Measurements from ENCODE around the gene RNF217.

DNA sequence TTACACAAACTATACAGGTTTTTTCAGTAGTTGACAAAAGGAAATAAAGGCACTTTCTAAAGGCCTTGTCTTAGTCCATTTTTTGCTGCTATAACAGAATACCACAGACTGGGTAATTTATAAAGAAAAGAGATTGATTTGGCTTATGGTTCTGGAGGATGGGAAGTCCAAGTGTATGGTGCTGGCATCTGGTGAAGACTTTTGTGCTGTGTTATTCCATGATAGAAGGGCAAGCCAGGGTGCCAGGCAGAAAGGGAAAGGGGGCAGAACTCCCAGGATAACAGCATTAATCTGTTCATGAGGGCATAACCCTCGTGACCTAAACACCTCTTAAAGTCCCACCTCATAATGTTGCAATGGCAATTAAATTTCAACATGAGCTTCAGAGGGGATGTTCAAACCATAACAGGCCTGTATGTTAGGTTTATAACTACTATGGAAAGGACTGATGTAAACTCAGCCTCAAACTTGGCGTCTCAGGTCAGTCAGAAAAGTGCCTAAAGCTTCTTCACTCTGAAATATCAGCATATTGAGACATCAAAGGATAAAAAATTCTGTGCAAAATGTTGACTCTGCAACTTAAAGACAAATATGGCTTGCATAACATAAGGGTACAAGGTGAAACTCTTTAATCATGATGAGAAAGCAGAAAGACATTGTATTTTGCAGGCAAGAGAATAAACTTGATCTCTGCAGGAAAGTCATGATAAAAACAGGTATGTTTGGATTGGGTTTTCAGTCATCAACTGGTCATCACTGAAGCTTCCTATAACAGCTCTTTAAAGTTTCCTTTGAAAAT lies 42.8 kb downstream of the RNF217 start:
- TF ChIP-seq, protein P1, sequence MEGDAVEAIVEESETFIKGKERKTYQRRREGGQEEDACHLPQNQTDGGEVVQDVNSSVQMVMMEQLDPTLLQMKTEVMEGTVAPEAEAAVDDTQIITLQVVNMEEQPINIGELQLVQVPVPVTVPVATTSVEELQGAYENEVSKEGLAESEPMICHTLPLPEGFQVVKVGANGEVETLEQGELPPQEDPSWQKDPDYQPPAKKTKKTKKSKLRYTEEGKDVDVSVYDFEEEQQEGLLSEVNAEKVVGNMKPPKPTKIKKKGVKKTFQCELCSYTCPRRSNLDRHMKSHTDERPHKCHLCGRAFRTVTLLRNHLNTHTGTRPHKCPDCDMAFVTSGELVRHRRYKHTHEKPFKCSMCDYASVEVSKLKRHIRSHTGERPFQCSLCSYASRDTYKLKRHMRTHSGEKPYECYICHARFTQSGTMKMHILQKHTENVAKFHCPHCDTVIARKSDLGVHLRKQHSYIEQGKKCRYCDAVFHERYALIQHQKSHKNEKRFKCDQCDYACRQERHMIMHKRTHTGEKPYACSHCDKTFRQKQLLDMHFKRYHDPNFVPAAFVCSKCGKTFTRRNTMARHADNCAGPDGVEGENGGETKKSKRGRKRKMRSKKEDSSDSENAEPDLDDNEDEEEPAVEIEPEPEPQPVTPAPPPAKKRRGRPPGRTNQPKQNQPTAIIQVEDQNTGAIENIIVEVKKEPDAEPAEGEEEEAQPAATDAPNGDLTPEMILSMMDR (IDR thresholded peaks at IDR 0.05; ENCODE audit: insufficient read depth, low read length): no peak
- TF ChIP-seq SPI1 (IDR thresholded peaks at IDR 0.05; ENCODE audit: borderline replicate concordance, low read depth) (no peak), POLR2AphosphoS5 (IDR thresholded peaks at IDR 0.05; ENCODE audit: low read depth) (no peak), REST (IDR thresholded peaks at IDR 0.05; ENCODE audit: insufficient replicate concordance, low read depth) (no peak)
